DND-41 (cell line): ENCODE measurements around the gene MIEF1.

Experiments
- ATAC-seq: fragments of 200-7000 bp; cut with Tn5 transposase; 3 replicates; pipeline ENCODE4 v1.9.1; 2021; ENCODE audit warnings: low read depth; ENCODE audit not compliant: insufficient read depth
- DNase-seq: peaks from one replicate; pipeline ENCODE4 v3.0.0-alpha.2; 2020
- H2AFZ ChIP-seq: 2 replicates; pipeline ENCODE4 v1.6.0; 2012; ENCODE audit warnings: low read depth, low read length
- H3K27ac ChIP-seq: 2 replicates; pipeline ENCODE4 v1.5.1; 2012; ENCODE audit warnings: low read length, inconsistent platforms
- H3K27me3 ChIP-seq: fragments of 200-600 bp; sonication (generic); 2 replicates; pipeline ENCODE4 v1.6.0; 2012; ENCODE audit warnings: low read length, mild to moderate bottlenecking, inconsistent platforms; ENCODE audit not compliant: insufficient read depth, poor library complexity
- H3K36me3 ChIP-seq: 2 replicates; pipeline ENCODE4 v1.5.1; 2012; ENCODE audit warnings: low read length, inconsistent platforms; ENCODE audit not compliant: insufficient read depth
- H3K4me1 ChIP-seq: 2 replicates; pipeline ENCODE4 v1.5.1; 2012; ENCODE audit warnings: mild to moderate bottlenecking, low read length; ENCODE audit not compliant: insufficient read depth
- H3K4me2 ChIP-seq: 2 replicates; pipeline ENCODE4 v1.6.0; 2012; ENCODE audit warnings: mild to moderate bottlenecking, moderate library complexity, low read length, inconsistent platforms; ENCODE audit not compliant: insufficient read depth
- H3K4me3 ChIP-seq, 2 experiments: fragments of 200-600 bp in 1 of 2; shearing (Covaris generic) in 1 of 2; 2 replicates each; pipeline ENCODE4 v1.5.1; 2012 to 2016; ENCODE audit warnings: inconsistent platforms in 2 of 2, low read length in 2 of 2, mild to moderate bottlenecking in 2 of 2, low read depth in 1 of 2, moderate library complexity in 1 of 2
- H3K79me2 ChIP-seq: 2 replicates; pipeline ENCODE4 v1.6.0; 2012; ENCODE audit warnings: low read length, inconsistent platforms; ENCODE audit not compliant: insufficient read depth
- H3K9ac ChIP-seq: 2 replicates; pipeline ENCODE4 v1.6.0; 2012; ENCODE audit warnings: low read depth, mild to moderate bottlenecking, inconsistent platforms, low read length, moderate library complexity
- H3K9me3 ChIP-seq: 2 replicates; pipeline ENCODE4 v1.5.1; 2012; ENCODE audit warnings: low read length, moderate library complexity, mild to moderate bottlenecking, inconsistent platforms; ENCODE audit not compliant: insufficient read depth, severe bottlenecking
- H4K20me1 ChIP-seq: 2 replicates; pipeline ENCODE4 v1.6.0; 2012; ENCODE audit warnings: low read length; ENCODE audit not compliant: insufficient read depth
- CTCF ChIP-seq: IDR thresholded peaks from 2 replicates; pipeline ENCODE4 v1.5.1; 2012; ENCODE audit warnings: borderline replicate concordance, low read length, moderate library complexity, mild to moderate bottlenecking; ENCODE audit not compliant: poor library complexity, severe bottlenecking; ENCODE audit errors: extremely low read depth
- EZH2 ChIP-seq: IDR thresholded peaks from 3 replicates; pipeline ENCODE4 v1.6.1; 2012; ENCODE audit warnings: borderline replicate concordance, low read depth, mild to moderate bottlenecking, moderate library complexity, low read length, inconsistent platforms; ENCODE audit not compliant: severe bottlenecking

The MIEF1 gene

GRCh38 chr22:39562839-39563489, 60.9 kb downstream of the MIEF1 start:
- no peak overlapping the region for H2AFZ ChIP-seq
- DNase-seq (no peak), ATAC-seq (no peak)
- no peak overlapping the region for H3K4me3 ChIP-seq
- H3K9ac ChIP-seq: no peak overlapping the region
- H3K9me3 ChIP-seq: no peaks in the 10 kb centered on the region
- no peaks in the 10 kb centered on the region for H3K36me3 ChIP-seq
- H3K27ac ChIP-seq: no peak overlapping the region
- H4K20me1 ChIP-seq: no peaks in the 10 kb centered on the region
- peaks cover 15% of the 10 kb centered on the region for H3K4me1 ChIP-seq
- no peaks in the 10 kb centered on the region for H3K79me2 ChIP-seq
- H3K27me3 ChIP-seq: no peaks in the 10 kb centered on the region
- H3K4me2 ChIP-seq: no peak overlapping the region
- TF ChIP-seq CTCF (no peak), EZH2 (no peak)

DNA sequence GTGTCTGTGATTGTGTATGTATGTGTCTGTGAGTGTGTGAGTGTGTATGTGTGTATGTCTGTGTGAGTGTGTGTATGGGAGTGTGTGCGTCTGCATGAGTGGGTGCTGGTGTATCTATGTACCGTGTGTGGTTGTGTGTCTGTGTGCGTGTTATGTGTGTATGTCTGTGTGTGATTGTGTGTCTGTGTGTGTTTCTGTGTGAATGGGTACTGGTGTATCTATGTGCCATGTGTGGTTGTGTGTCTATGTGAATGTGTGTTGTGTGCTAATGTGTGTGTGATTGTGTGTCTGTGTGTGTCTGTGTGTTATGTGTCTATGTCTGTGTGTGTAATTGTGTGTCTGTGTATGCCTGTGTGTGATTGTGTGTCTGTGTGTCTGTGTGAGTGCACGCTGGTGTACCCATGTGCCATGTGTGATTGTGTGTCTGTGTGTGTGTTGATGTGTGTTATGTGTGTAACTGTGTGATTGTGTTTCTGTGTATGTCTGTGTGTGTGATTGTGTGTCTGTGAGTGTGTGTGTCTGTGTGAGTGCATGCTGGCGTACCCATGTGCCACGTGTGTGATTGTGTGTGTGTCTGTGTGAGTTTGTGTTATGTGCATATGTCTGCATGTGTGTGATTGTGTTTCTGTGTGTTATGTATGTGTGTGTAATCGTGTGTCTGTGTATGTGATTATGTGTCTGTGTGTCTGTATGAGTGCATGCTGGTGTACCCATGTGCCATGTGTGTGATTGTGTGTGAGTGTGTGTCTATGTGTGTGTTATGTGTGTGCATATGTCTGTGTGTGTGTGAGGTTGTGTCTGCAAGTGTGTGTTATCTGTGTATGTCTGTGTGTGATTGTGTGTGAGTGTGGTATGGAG, 61.7 kb downstream of the MIEF1 start:
- H2AFZ ChIP-seq: no peak overlapping the region
- H3K79me2 ChIP-seq: no peaks in the 10 kb centered on the region
- TF ChIP-seq EZH2: no peak
- no peak for TF ChIP-seq CTCF
- H3K9ac ChIP-seq: no peak overlapping the region
- no peak overlapping the region for H3K4me3 ChIP-seq
- H3K4me2 ChIP-seq: no peak overlapping the region
- H4K20me1 ChIP-seq: no peaks in the 10 kb centered on the region
- no peaks in the 10 kb centered on the region for H3K27me3 ChIP-seq
- no peaks in the 10 kb centered on the region for H3K9me3 ChIP-seq
- H3K36me3 ChIP-seq: no peaks in the 10 kb centered on the region
- H3K4me1 ChIP-seq: peaks cover 22% of the 10 kb centered on the region
- ATAC-seq (no peak), DNase-seq (no peak)
- H3K27ac ChIP-seq: no peak overlapping the region

- H3K27me3 ChIP-seq: no peaks in the 10 kb centered on the region
- no peak for TF ChIP-seq CTCF
- no peak for TF ChIP-seq EZH2
- H3K9ac ChIP-seq: no peak overlapping the region
- H3K27ac ChIP-seq: no peak overlapping the region
- H3K9me3 ChIP-seq: no peaks in the 10 kb centered on the region
- no peaks in the 10 kb centered on the region for H4K20me1 ChIP-seq
- DNase-seq: no peak
- no peak overlapping the region for H2AFZ ChIP-seq
- no peaks in the 10 kb centered on the region for H3K79me2 ChIP-seq
- H3K4me1 ChIP-seq: peaks cover 22% of the 10 kb centered on the region
- H3K4me2 ChIP-seq: no peak overlapping the region
- no peak for ATAC-seq
- no peaks in the 10 kb centered on the region for H3K36me3 ChIP-seq
- no peak overlapping the region for H3K4me3 ChIP-seq
Measured at GRCh38 chr22:39565414-39565944, 63.4 kb downstream of the MIEF1 start.
